HG02840 (cell line): ENCODE measurements around the gene ALKBH5.

ENCODE experiments used
- ATAC-seq: cut with Tn5 transposase; IDR thresholded peaks from one replicate; pipeline ENCODE4 v1.9.1; 2021; ENCODE audit warnings: mild to moderate bottlenecking, moderate library complexity, moderate number of reproducible peaks; ENCODE audit not compliant: unreplicated experiment, low FRiP score

ALKBH5 gene

GRCh38 chr17:18184143-18185031 is 759 bp downstream of the ALKBH5 start:
- peak; percentile 10 for ATAC-seq

GRCh38 chr17:18185391-18185790 is 1.8 kb downstream of the ALKBH5 start:
- no peak for ATAC-seq

- no peak for ATAC-seq
These were observed 2.4 kb downstream of the ALKBH5 start for GRCh38 chr17:18185832-18186626.

DNA sequence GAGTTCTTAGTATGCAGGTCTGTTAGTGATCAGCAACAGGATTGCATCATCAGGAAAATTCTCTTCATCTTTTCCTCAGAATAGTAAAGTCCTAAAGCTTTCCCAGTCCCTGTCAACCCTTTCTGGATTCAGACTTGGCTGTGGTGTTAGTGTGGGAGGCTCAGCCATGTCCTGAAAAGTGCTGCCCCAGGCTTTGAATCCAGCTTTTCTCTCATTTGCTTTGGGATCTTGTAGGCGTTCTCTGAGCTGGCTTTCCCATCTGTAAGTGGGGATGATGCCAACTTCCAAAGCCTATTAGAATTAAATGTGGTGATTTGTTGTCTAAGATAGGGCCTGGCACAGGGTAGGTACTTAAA is 3.0 kb downstream of the ALKBH5 start:
- no peak for ATAC-seq

- ATAC-seq, result no peak
These were observed 3.6 kb downstream of the ALKBH5 start for GRCh38 chr17:18187226-18187625.

DNA sequence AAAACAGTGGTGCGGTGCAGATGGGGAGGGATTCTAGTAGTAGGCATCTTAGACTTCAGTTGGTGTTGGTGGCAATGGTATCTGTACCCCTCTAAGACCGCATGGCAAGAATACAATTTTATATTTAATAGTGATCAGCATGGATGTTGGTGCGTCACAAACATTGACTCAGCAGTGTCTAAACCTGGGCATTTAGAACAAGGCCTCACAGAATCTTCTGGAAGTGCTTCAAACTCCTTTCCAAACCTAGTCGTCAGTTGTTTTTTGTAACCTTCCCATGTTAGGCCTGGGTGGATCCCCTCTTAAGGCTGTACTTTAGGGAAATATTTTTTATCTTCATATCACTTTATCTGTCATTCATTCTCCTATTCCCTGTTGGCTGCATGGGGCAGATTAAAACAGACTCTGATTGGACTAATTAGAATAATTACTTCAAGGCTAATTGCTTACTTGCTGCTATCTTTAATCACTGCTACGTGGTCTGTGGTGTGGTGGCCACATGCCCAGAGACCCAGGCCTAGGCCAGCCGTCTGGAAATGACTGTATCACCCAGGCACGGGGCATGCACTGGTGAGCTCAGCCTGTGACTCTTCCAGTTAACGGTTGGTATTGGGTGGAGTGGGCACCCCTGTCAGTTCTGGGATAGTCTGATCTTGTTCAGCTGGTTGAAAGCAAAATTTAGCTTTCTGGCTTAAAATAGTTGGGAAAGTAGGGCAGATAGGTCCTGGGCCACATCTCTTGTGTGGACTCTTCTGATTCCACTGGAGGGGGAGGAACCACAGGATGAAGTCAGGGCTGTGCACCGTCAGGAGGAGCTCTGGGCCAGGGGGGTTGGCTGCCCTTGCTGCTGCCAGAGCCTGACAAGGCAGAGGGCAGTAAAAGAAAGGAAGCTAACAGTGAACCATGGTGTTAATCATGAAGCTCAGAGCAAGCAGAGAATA is 4.5 kb downstream of the ALKBH5 start:
- ATAC-seq, result no peak

GRCh38 chr17:18190628-18191235 is 7.1 kb downstream of the ALKBH5 start:
- ATAC-seq, result no peak

GRCh38 chr17:18191236-18191667 is 7.6 kb downstream of the ALKBH5 start:
- ATAC-seq, result no peak

DNA sequence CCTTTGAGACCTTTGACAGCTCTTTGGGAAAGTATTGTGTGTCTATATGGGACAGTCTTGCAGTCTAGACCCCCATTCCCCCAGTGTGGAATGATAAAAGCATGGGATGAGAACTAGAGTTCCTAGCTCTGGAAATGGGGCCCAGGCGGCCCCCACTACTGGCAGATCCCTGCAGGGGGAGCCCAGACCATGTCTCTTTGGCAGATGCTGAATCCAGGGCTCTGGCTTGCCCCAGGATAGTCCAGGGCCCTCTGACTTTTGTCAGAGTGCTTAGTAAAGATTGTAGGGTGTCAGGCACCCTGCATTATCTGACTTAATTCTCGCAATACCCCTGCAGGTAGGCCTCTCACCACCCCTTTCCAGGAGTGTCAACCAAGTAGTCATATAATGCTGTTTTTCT is 8.3 kb downstream of the ALKBH5 start:
- no peak for ATAC-seq

GRCh38 chr17:18194394-18194793 is 10.8 kb downstream of the ALKBH5 start:
- no peak for ATAC-seq

DNA sequence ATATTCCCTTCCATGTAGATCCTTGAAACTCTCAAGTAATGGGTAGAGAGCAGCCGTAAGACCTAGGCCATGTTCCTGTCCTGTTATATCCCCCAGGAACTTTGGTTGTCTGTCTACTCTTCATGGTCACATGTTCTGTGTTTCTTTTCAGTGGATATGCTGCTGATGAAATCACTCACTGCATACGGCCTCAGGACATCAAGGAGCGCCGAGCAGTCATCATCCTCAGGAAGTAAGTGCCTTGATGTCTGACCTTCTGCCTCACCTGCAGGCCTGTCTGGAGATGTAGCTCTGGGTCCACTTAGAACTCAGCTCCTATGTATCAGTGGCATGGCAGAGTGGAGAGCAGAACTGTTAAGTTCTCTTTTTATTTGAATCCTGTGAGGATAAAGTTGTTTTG is 11.2 kb downstream of the ALKBH5 start:
- ATAC-seq, result no peak

DNA sequence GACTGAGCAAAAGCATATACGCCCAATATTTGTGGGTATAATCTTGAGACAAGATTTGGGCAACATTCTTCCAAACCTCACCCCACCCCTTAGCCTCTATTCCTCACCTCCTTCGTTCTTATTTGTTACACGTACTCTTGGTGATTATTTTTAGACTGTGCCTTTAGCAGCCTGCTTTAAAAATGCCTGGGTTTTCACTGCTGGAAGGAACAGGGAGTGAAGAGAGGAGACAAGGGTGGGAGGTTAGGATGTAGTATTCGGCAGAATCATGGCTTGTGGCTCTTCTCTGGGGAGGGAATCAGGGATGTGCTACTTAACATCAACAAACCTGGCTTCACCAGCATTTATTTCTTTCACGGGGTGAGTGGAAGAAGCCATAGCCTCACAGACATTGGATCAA is 11.6 kb downstream of the ALKBH5 start:
- ATAC-seq, result no peak

DNA sequence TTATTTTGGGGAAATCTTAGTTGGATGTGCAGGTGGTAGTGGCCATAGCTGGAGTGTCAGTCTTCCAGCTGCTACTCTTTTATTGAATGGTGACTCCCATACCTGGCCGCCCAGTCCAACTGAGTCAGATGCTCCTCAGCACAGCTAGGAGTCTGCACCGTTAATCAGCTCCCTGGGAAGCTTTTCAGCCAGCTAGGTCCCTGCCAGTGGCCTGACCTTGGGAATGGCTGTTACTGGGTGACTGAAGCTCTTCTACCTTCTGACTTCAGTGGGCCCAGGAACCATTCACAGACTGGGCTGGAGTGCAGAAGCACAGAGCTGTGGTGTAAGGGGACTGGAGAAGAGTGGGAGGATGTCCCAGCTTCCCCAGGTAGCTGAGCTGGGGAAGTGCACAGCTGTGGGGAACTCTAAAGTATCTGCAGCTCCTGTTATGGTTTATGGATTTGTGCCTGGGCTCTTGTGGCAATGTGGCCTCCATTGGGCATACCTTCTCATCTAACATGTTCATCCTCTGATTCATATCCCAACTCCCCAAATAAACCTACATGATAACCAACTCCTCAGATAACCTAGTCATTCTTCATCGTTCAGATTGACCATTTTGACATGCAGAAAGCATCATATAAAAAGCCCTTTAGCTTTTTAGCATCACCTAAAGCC is 14.0 kb downstream of the ALKBH5 start:
- no peak for ATAC-seq

GRCh38 chr17:18198530-18198929 is 14.9 kb downstream of the ALKBH5 start:
- ATAC-seq, result no peak

- no peak for ATAC-seq
These were observed 17.5 kb downstream of the ALKBH5 start for GRCh38 chr17:18201108-18201507.

GRCh38 chr17:18203308-18203707 is 19.7 kb downstream of the ALKBH5 start:
- no peak for ATAC-seq

DNA sequence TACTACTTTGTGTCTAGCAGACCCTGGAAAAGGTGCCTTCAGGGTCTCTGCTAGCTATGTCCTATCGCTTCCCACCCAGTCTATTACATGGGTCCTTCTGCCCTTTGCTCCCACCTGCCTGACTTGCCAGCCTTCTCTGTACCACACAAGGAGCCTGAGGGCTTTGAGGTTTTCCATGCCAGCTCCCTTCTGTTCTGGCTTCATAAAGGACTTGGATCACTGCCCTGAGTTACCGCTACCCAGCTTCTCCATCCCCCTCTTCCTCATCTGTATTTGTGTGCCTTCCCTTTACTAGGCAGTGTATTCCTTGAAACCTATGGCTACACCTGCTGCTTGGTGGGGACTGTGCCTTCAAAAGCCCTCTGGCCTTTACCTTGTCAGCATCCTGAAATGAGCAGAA is 22.2 kb downstream of the ALKBH5 start:
- no peak for ATAC-seq

DNA sequence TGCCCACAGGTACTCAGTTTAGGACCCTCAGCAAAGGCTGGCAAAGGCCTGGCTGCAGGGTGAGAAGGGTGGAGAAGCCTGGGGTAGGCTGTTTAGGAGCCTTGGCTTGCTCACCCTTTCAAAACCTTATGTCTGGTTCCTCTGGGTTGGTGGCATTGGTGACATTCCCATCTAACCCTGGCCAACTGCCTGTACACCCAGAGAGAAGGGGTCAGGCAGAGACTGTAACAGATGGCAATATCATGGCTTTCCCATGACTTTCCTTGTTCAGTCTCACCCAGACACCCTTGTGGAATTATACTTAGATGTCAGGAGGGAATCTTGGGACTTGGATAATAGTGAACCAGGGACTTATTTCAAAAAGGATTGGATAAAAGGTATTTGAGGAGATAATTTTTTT is 23.3 kb downstream of the ALKBH5 start:
- no peak for ATAC-seq

DNA sequence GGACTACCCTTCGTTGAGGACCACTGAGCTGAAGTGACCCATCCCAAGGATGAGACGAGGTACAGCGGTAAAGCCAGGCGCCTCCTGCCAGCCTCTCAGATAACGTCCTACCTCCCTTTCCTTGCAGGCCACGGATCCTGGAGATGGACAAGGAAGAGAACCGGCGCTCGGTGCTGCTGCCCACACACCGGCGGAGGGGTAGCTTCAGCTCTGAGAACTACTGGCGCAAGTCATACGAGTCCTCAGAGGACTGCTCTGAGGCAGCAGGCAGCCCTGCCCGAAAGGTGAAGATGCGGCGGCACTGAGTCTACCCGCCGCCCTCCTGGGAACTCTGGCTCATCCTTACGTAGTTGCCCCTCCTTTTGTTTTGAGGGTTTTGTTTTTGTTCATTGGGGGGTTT is 24.5 kb downstream of the ALKBH5 start:
- ATAC-seq, result no peak
